ENCODE measurements around the gene UBE2Q1.

Gene UBE2Q1

DNA sequence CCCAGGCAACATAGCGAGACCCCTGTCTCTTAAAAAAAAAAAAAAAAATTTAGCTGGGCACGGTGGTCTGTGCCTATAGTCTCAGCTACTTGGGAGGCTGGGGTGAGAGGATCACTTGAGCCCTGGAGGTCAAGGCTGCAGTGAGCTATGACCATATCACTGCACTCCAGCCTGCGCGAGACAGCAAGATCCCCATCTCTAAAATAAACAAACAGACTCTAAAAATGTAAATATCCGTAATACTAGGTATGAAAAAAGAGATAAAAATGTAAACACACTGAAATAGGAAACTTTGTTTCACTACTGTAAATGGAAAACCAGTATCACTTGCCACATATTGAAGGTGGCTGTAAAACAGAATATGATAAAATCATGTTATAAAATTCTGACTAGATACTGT, 32.3 kb upstream of the UBE2Q1 start:
- no peak overlapping the region for H3K27ac ChIP-seq (ENCODE audit: low read length)
- H3K4me1 ChIP-seq (ENCODE audit: low read length) = peaks cover 10% of the 10 kb centered on the region
- peaks cover 86% of the 10 kb centered on the region for H3K36me3 ChIP-seq (replicated peaks; ENCODE audit: low read depth, low read length)
- TF ChIP-seq, protein P1, sequence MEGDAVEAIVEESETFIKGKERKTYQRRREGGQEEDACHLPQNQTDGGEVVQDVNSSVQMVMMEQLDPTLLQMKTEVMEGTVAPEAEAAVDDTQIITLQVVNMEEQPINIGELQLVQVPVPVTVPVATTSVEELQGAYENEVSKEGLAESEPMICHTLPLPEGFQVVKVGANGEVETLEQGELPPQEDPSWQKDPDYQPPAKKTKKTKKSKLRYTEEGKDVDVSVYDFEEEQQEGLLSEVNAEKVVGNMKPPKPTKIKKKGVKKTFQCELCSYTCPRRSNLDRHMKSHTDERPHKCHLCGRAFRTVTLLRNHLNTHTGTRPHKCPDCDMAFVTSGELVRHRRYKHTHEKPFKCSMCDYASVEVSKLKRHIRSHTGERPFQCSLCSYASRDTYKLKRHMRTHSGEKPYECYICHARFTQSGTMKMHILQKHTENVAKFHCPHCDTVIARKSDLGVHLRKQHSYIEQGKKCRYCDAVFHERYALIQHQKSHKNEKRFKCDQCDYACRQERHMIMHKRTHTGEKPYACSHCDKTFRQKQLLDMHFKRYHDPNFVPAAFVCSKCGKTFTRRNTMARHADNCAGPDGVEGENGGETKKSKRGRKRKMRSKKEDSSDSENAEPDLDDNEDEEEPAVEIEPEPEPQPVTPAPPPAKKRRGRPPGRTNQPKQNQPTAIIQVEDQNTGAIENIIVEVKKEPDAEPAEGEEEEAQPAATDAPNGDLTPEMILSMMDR (IDR thresholded peaks at IDR 0.05; ENCODE audit: low read depth, low read length) = no peak
- no peak for TF ChIP-seq EZH2phosphoT487 (IDR thresholded peaks at IDR 0.05; ENCODE audit: low read depth)
- H3K4me2 ChIP-seq (ENCODE audit: low read length) = no peak overlapping the region
- no peak overlapping the region for H3K9ac ChIP-seq (ENCODE audit: low read length)
- H3K4me3 ChIP-seq (ENCODE audit: low read length) = no peak overlapping the region
- 0 out of 2 replicates have a peak, but pooled peaks cover 6% of the 10 kb centered on the region for H4K20me1 ChIP-seq (ENCODE audit: insufficient read depth, low read length)
- H3K79me2 ChIP-seq (ENCODE audit: low read length) = peaks cover 4% of the 10 kb centered on the region; the same call in 1 of the 2 replicates
- H2AFZ ChIP-seq (ENCODE audit: low read depth, low read length) = no peak overlapping the region
- H3K27me3 ChIP-seq (ENCODE audit: low read depth, low read length) = no peaks in the 10 kb centered on the region
- no peaks in the 10 kb centered on the region for H3K9me3 ChIP-seq (ENCODE audit: insufficient read depth, low read length)

DNA sequence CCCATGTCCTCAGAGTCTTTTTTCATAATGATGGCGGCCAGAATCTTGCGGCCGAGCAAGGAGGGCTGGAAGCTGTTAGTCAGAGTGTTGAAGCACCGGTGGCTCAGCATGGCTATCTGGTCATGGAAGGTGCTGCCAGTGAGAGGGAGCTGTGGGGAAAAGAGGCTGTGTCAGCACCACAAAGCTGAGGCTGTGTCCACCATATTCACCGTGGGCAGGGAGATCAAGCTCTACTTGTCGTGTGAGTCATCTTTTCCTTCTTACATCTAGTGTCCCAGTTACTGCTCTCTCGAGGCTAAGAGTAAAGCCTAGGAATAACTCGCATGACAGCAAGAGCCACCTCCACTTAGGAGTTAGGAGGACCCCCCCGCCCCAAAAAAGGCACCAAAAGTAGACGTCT, 31.3 kb upstream of the UBE2Q1 start:
- no peaks in the 10 kb centered on the region for H3K27me3 ChIP-seq (ENCODE audit: low read depth, low read length)
- H3K4me3 ChIP-seq (ENCODE audit: low read length) = no peak overlapping the region
- peaks cover 4% of the 10 kb centered on the region; the same call in 1 of the 2 replicates for H3K79me2 ChIP-seq (ENCODE audit: low read length)
- H3K36me3 ChIP-seq (replicated peaks; ENCODE audit: low read depth, low read length) = peaks cover 89% of the 10 kb centered on the region
- no peak overlapping the region for H3K27ac ChIP-seq (ENCODE audit: low read length)
- no peak overlapping the region for H2AFZ ChIP-seq (ENCODE audit: low read depth, low read length)
- peaks cover 20% of the 10 kb centered on the region for H3K4me1 ChIP-seq (ENCODE audit: low read length)
- no peak for TF ChIP-seq EZH2phosphoT487 (IDR thresholded peaks at IDR 0.05; ENCODE audit: low read depth)
- TF ChIP-seq, protein P1 (IDR thresholded peaks at IDR 0.05; ENCODE audit: low read depth, low read length) = no peak
- H3K9me3 ChIP-seq (ENCODE audit: insufficient read depth, low read length) = no peaks in the 10 kb centered on the region
- H3K9ac ChIP-seq (ENCODE audit: low read length) = no peak overlapping the region
- H3K4me2 ChIP-seq (ENCODE audit: low read length) = no peak overlapping the region
- H4K20me1 ChIP-seq (ENCODE audit: insufficient read depth, low read length) = peaks cover 7% of the 10 kb centered on the region; the same call in 1 of the 2 replicates

DNA sequence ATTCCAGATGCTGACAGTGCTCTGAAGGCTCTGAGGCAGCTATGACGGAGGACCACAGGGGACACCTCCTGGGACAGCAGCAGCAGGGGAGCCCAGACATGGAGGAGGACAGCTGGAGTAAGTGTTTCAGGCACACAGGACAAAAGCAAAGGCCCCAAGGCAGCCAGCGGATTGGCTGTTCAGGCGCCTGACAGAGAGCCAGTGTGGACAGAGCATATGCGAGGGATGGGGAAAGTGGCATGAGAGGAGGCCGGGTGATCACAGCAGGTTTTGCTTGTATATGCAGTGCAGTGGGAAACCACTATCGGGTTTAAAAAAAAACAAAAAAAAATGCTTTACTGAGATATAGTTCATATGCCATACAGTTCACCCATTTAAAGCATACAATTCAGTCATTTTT, 28.2 kb upstream of the UBE2Q1 start:
- peaks cover 95% of the 10 kb centered on the region for H3K36me3 ChIP-seq (replicated peaks; ENCODE audit: low read depth, low read length)
- peaks cover 21% of the 10 kb centered on the region; the same call in 1 of the 2 replicates for H4K20me1 ChIP-seq (ENCODE audit: insufficient read depth, low read length)
- H3K79me2 ChIP-seq (ENCODE audit: low read length) = peaks cover 5% of the 10 kb centered on the region; the same call in 1 of the 2 replicates
- H3K9ac ChIP-seq (ENCODE audit: low read length) = no peak overlapping the region
- H3K4me1 ChIP-seq (ENCODE audit: low read length) = peaks cover 34% of the 10 kb centered on the region
- TF ChIP-seq, protein P1 (IDR thresholded peaks at IDR 0.05; ENCODE audit: low read depth, low read length) = no peak
- no peak for TF ChIP-seq EZH2phosphoT487 (IDR thresholded peaks at IDR 0.05; ENCODE audit: low read depth)
- no peak overlapping the region for H3K27ac ChIP-seq (ENCODE audit: low read length)
- H3K9me3 ChIP-seq (ENCODE audit: insufficient read depth, low read length) = no peaks in the 10 kb centered on the region
- no peak overlapping the region for H2AFZ ChIP-seq (ENCODE audit: low read depth, low read length)
- H3K4me2 ChIP-seq (ENCODE audit: low read length) = no peak overlapping the region
- no peak overlapping the region for H3K4me3 ChIP-seq (ENCODE audit: low read length)
- H3K27me3 ChIP-seq (ENCODE audit: low read depth, low read length) = no peaks in the 10 kb centered on the region

DNA sequence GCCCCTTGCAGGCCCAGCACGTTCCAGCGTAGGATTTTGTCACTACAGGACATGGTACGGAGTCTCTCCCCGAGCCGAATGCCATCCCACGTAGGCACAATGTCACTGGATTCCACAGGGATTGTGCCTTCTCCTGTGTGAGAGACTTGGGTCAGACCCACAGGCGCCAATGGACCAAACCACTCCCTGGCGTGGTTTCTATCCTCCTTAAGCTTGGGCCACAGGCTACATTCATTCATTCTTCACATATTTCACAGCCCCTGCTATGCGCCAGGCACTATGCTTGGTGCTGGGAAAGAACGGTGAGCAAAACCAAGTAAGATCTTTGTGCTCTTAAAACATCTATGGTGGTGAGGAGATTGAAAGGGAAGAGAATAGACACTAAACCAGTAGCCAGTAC, 27.8 kb upstream of the UBE2Q1 start:
- peaks cover 17% of the 10 kb centered on the region; the same call in 1 of the 2 replicates for H4K20me1 ChIP-seq (ENCODE audit: insufficient read depth, low read length)
- H3K4me1 ChIP-seq (ENCODE audit: low read length) = peaks cover 34% of the 10 kb centered on the region
- H3K9me3 ChIP-seq (ENCODE audit: insufficient read depth, low read length) = no peaks in the 10 kb centered on the region
- no peak overlapping the region for H3K4me3 ChIP-seq (ENCODE audit: low read length)
- H3K9ac ChIP-seq (ENCODE audit: low read length) = no peak overlapping the region
- no peaks in the 10 kb centered on the region for H3K27me3 ChIP-seq (ENCODE audit: low read depth, low read length)
- no peak for TF ChIP-seq EZH2phosphoT487 (IDR thresholded peaks at IDR 0.05; ENCODE audit: low read depth)
- TF ChIP-seq, protein P1 (IDR thresholded peaks at IDR 0.05; ENCODE audit: low read depth, low read length) = no peak
- H2AFZ ChIP-seq (ENCODE audit: low read depth, low read length) = no peak overlapping the region
- no peak overlapping the region for H3K27ac ChIP-seq (ENCODE audit: low read length)
- peaks cover 5% of the 10 kb centered on the region; the same call in 1 of the 2 replicates for H3K79me2 ChIP-seq (ENCODE audit: low read length)
- H3K4me2 ChIP-seq (ENCODE audit: low read length) = no peak overlapping the region
- H3K36me3 ChIP-seq (replicated peaks; ENCODE audit: low read depth, low read length) = peaks cover 93% of the 10 kb centered on the region

Measured in OCI-LY3 (cell line).